IMR-90 (cell line): ENCODE results near the gene GNAO1. TPM values are rescaled to one million over a fixed set of nuclear protein-coding genes. Genes with fewer than 3 reads are reported as not detected.

Experiments used
- ATAC-seq: fragments of 200-7000 bp; cut with Tn5 transposase; 2 replicates; pipeline ENCODE4 v1.9.1; 2020; ENCODE audit warnings: low read depth, mild to moderate bottlenecking, moderate library complexity
- BruUV-seq: library from RNA; stranded (reverse); fragments of 400-500 nt; replicated peaks from 2 replicates; lab custom pipeline; 2021; lab: Mats Ljungman, UMichigan
- CTCF ChIA-PET: fragments of 300-600 bp; formaldehyde crosslinking; extraction: SDS; loops from one replicate; lab custom pipeline; 2021; ENCODE audit warnings: antibody characterized with exemption; lab: Yijun Ruan, JAX
- POLR2A ChIA-PET: fragments of 300-600 bp; sonication (Branson Sonifier 250); formaldehyde crosslinking; loops from one replicate; lab custom pipeline; 2022; ENCODE audit warnings: antibody characterized with exemption; ENCODE audit not compliant: unreplicated experiment; lab: Charles Lee
- DNase-seq: peaks from one replicate; pipeline ENCODE4 v3.0.0; 2013
- H2AFZ ChIP-seq: replicated peaks from 2 replicates; pipeline ENCODE3; 2013; ENCODE audit warnings: low read length, mild to moderate bottlenecking; ENCODE audit not compliant: poor library complexity
- H2AK5ac ChIP-seq: 2 replicates; pipeline ENCODE4 v1.6.1; 2013; ENCODE audit warnings: low read depth, low read length, inconsistent platforms
- H2AK9ac ChIP-seq: replicated peaks from 2 replicates; pipeline ENCODE3; 2013; ENCODE audit warnings: mild to moderate bottlenecking, low read depth, low read length, moderate library complexity; ENCODE audit not compliant: poor library complexity
- H2BK120ac ChIP-seq: 2 replicates; pipeline ENCODE4 v1.6.1; 2013; ENCODE audit warnings: low read depth, low read length, inconsistent platforms
- H2BK15ac ChIP-seq: 3 replicates; pipeline ENCODE4 v1.6.1; 2013; ENCODE audit warnings: low read depth, low read length, inconsistent platforms
- H2BK20ac ChIP-seq: 2 replicates; pipeline ENCODE4 v1.6.1; 2013; ENCODE audit warnings: low read depth, mild to moderate bottlenecking, inconsistent platforms, low read length, moderate library complexity
- H2BK5ac ChIP-seq: 2 replicates; pipeline ENCODE4 v1.6.1; 2013; ENCODE audit warnings: mild to moderate bottlenecking, low read depth, low read length, inconsistent platforms; ENCODE audit not compliant: poor library complexity, severe bottlenecking
- H3K14ac ChIP-seq: replicated peaks from 2 replicates; pipeline ENCODE4 v1.6.1; 2013; ENCODE audit warnings: low read depth, low read length, inconsistent platforms
- H3K18ac ChIP-seq: 2 replicates; pipeline ENCODE4 v1.6.1; 2013; ENCODE audit warnings: low read depth, low read length, control low read depth
- H3K23ac ChIP-seq: 2 replicates; pipeline ENCODE4 v1.6.1; 2013; ENCODE audit warnings: low read depth, low read length, inconsistent platforms
- H3K27ac ChIP-seq: 2 replicates; pipeline ENCODE4 v1.5.1; 2013; ENCODE audit warnings: mild to moderate bottlenecking, control low read depth, low read length; ENCODE audit not compliant: insufficient read depth
- H3K27me3 ChIP-seq: 2 replicates; pipeline ENCODE4 v1.6.1; 2013; ENCODE audit warnings: low read length; ENCODE audit not compliant: control insufficient read depth, insufficient read depth
- H3K36me3 ChIP-seq: 2 replicates; pipeline ENCODE4 v1.6.1; 2013; ENCODE audit warnings: low read length, mixed read lengths; ENCODE audit not compliant: control insufficient read depth, insufficient read depth
- H3K4ac ChIP-seq: 2 replicates; pipeline ENCODE4 v1.6.1; 2013; ENCODE audit warnings: low read depth, low read length, inconsistent platforms
- H3K4me1 ChIP-seq: 2 replicates; pipeline ENCODE4 v1.6.1; 2013; ENCODE audit warnings: low read length, mixed read lengths; ENCODE audit not compliant: control insufficient read depth, insufficient read depth
- H3K4me2 ChIP-seq: 2 replicates; pipeline ENCODE4 v1.6.1; 2013; ENCODE audit warnings: low read depth, mild to moderate bottlenecking, control low read depth, low read length, moderate library complexity
- H3K4me3 ChIP-seq: 2 replicates; pipeline ENCODE4 v1.5.1; 2013; ENCODE audit warnings: low read depth, mild to moderate bottlenecking, control low read depth, low read length, moderate library complexity; ENCODE audit not compliant: insufficient read depth
- H3K56ac ChIP-seq: 2 replicates; pipeline ENCODE4 v1.6.1; 2013; ENCODE audit warnings: low read length, inconsistent platforms; ENCODE audit not compliant: insufficient read depth; ENCODE audit errors: extremely low read depth
- H3K79me1 ChIP-seq, 2 experiments: 2 replicates each; pipeline ENCODE4 v1.6.1; 2013; ENCODE audit warnings: low read length in 2 of 2, inconsistent platforms in 1 of 2, low read depth in 1 of 2
- H3K9ac ChIP-seq: 2 replicates; pipeline ENCODE4 v1.6.1; 2013; ENCODE audit warnings: low read depth, low read length, control low read depth
- H3K9me1 ChIP-seq: 2 replicates; pipeline ENCODE4 v1.6.1; 2013; ENCODE audit warnings: low read length, inconsistent platforms; ENCODE audit not compliant: insufficient read depth
- H3K9me3 ChIP-seq: 2 replicates; pipeline ENCODE4 v1.6.1; 2013; ENCODE audit warnings: low read length; ENCODE audit not compliant: control insufficient read depth, insufficient read depth
- H4K20me1 ChIP-seq: 2 replicates; pipeline ENCODE4 v1.6.1; 2013; ENCODE audit warnings: low read length, inconsistent platforms; ENCODE audit not compliant: insufficient read depth
- H4K5ac ChIP-seq: 2 replicates; pipeline ENCODE4 v1.6.1; 2013; ENCODE audit warnings: mild to moderate bottlenecking, low read depth, low read length, control low read depth
- H4K8ac ChIP-seq, 2 experiments: 2 replicates each; pipeline ENCODE4 v1.6.1; 2013; ENCODE audit warnings: low read depth in 2 of 2, low read length in 2 of 2, control low read depth in 1 of 2, inconsistent platforms in 1 of 2
- H4K91ac ChIP-seq: 2 replicates; pipeline ENCODE4 v1.6.1; 2013; ENCODE audit warnings: low read depth, low read length, inconsistent platforms; ENCODE audit not compliant: insufficient read depth
- BHLHE40 ChIP-seq: fragments of 150-350 bp; IDR thresholded peaks from 2 replicates; pipeline ENCODE4 v1.6.1; 2016; ENCODE audit warnings: mild to moderate bottlenecking, low read depth, low read length
- CEBPB ChIP-seq: IDR thresholded peaks from 2 replicates; pipeline ENCODE4 v1.6.1; 2012; ENCODE audit warnings: low read depth, low read length, improper control_type of control experiment
- CHD1 ChIP-seq: IDR thresholded peaks from 2 replicates; pipeline ENCODE4 v1.6.1; 2012; ENCODE audit warnings: low read depth, low read length, improper control_type of control experiment
- FOS ChIP-seq: fragments of 150-350 bp; IDR thresholded peaks from 2 replicates; pipeline ENCODE4 v1.6.1; 2016; ENCODE audit warnings: low read depth, low read length
- MAFK ChIP-seq: IDR thresholded peaks from 2 replicates; pipeline ENCODE4 v1.6.1; 2012; ENCODE audit warnings: low read depth, low read length, improper control_type of control experiment
- MAZ ChIP-seq: IDR thresholded peaks from 2 replicates; pipeline ENCODE4 v1.6.1; 2012; ENCODE audit warnings: low read depth, mild to moderate bottlenecking, low read length, improper control_type of control experiment, moderate library complexity, borderline replicate concordance
- MXI1 ChIP-seq: IDR thresholded peaks from 2 replicates; pipeline ENCODE4 v1.6.1; 2012; ENCODE audit warnings: low read depth, mild to moderate bottlenecking, low read length, moderate library complexity, borderline replicate concordance
- NFE2L2 ChIP-seq: fragments of 150-350 bp; IDR thresholded peaks from 2 replicates; pipeline ENCODE4 v1.6.1; 2016; ENCODE audit warnings: low read depth, mild to moderate bottlenecking, low read length
- POLR2A ChIP-seq: IDR thresholded peaks from 2 replicates; pipeline ENCODE4 v1.6.1; 2012; ENCODE audit warnings: mild to moderate bottlenecking, low read depth, low read length
- RCOR1 ChIP-seq: IDR thresholded peaks from 2 replicates; pipeline ENCODE4 v1.6.1; 2012; ENCODE audit warnings: mild to moderate bottlenecking, low read length, improper control_type of control experiment; ENCODE audit not compliant: insufficient replicate concordance
- RFX5 ChIP-seq: IDR thresholded peaks from 2 replicates; pipeline ENCODE4 v1.8.0; 2012; ENCODE audit warnings: low read depth, mild to moderate bottlenecking, low read length, moderate library complexity
- SMC3 ChIP-seq: fragments of 150-350 bp; IDR thresholded peaks from 2 replicates; pipeline ENCODE4 v1.6.1; 2016; ENCODE audit warnings: low read depth, mild to moderate bottlenecking, antibody characterized with exemption, low read length, moderate library complexity
- WGBS, 2 experiments: methylation state at CpG; one replicate each; pipeline versions ENCODE4 v1.1.5 to v1.1.7; 2013; ENCODE audit warnings: missing lambda C conversion rate in 2 of 2; ENCODE audit not compliant: insufficient read length in 1 of 2; ENCODE audit errors: extremely low coverage in 2 of 2; 5-methylcytosine and 5-hydroxymethylcytosine counted together
- dilution Hi-C: fragments of 300-500 bp; cut with HindIII; formaldehyde crosslinking; loops from one replicate; pipeline ENCODE4 v1.14.3; 2018; ENCODE audit warnings: low sequenced_read_pairs; ENCODE audit not compliant: unreplicated experiment
- in situ Hi-C: fragments of 300-500 bp; cut with MboI; formaldehyde crosslinking; loops from 3 replicates; pipeline ENCODE4 v1.14.3; 2019; ENCODE audit warnings: low sequenced_read_pairs, inconsistent platforms, mixed read lengths
- intact Hi-C: fragments of 100-400 bp; cut with micrococcal nuclease; formaldehyde crosslinking; loops from 2 replicates; pipeline ENCODE4 v1.10.0; 2022
- polyA plus RNA-seq, 3 experiments: library from polyadenylated mRNA; depleted of rRNA; stranded (reverse); fragments of >200 nt; gene quantifications; 2 replicates each; pipeline ENCODE4 v1.2.3, GENCODE V29; 2012; ENCODE audit warnings: low replicate concordance in 1 of 3
- total RNA-seq: library from RNA; depleted of rRNA; stranded (reverse); fragments of >200 nt; gene quantifications from 2 replicates; pipeline ENCODE4 v1.2.3, GENCODE V29; 2012
- TF ChIP-seq, protein P1 (sequence below): conservative IDR thresholded peaks from 2 replicates; pipeline ENCODE4 v1.5.1; 2012; ENCODE audit warnings: mild to moderate bottlenecking, low read depth, low read length, improper control_type of control experiment
- TF ChIP-seq, protein P2 (sequence below): fragments of 150-350 bp; IDR thresholded peaks from 2 replicates; pipeline ENCODE4 v1.6.1; 2017; ENCODE audit warnings: mild to moderate bottlenecking, antibody characterized with exemption, low read length, low read depth
- TF ChIP-seq, protein P3 (sequence below): fragments of 150-350 bp; IDR thresholded peaks from 2 replicates; pipeline ENCODE4 v1.6.1; 2016; ENCODE audit warnings: low read depth, mild to moderate bottlenecking, low read length, moderate library complexity, borderline replicate concordance

Gene GNAO1
- total and polyA plus RNA-seq, 2 of the 4 experiments (the other 2 are of a cell fraction), result under 0.01 to 0.07 TPM

DNA sequence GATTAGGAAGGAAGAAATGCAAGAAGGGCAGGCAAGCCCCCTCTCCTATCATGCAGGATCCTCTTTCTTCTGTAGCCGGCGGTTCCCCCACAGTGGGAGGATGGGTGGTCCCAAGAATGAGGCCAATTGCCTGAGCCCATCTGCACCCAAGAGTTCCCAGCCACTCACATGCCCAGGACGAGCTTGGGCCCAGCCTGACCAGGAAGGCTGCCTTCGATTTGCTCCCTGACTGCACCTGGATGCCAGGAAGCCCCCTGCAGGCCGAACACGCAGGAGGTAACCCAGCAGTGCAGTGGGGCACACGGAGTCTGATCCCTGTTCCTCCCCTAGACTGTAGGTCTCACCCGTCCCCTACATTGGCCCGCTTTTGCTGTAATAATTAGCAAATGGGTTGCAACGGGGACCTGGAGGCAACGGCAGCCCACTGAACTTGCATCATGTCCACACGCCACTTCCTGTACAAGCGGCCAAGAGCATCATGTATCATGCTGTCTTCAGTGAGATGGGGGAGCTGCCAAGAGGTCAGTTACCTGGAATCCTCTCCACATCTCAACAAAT, 166.6 kb downstream of the GNAO1 start:
- H2AFZ ChIP-seq, result peak overlapping the region; percentile 95
- no peaks in the 10 kb centered on the region for H3K27me3 ChIP-seq
- peak overlapping the region; percentile 89 for H3K4ac ChIP-seq
- ChIA-PET CTCF (no interaction called here), POLR2A (no interaction called here)
- peak overlapping the region; percentile 75 for H2BK120ac ChIP-seq
- peaks cover 0 to 8% of the 10 kb centered on the region in 2 experiments; a peak in 1 of 4 replicates for H3K79me1 ChIP-seq
- intact Hi-C loops (loop anchor here (2.0 to 10.0 kb wide), 2 partner anchors 67 to 247 kb away; partner anchors contain the start of genes AMFR and MT2A), dilution Hi-C loops (no loop called here), in situ Hi-C loops (loop anchor here (25.0 kb wide), 1 partner anchor 871 kb away; the partner anchor contains the start of gene MMP2)
- peak overlapping the region; percentile 76 for H3K4me2 ChIP-seq
- H2AK9ac ChIP-seq, result peak overlapping the region; percentile 92
- peak overlapping the region; percentile 95 for H2AK5ac ChIP-seq
- H4K5ac ChIP-seq, result peak overlapping the region; percentile 91
- peak overlapping the region; percentile 87; the same call in 1 of the 2 replicates for H3K56ac ChIP-seq
- peaks cover 16% of the 10 kb centered on the region for H3K36me3 ChIP-seq
- peak overlapping the region; percentile 86 for H3K14ac ChIP-seq
- peak overlapping the region; percentile 58 for H3K9ac ChIP-seq
- peaks cover 8% of the 10 kb centered on the region for H3K9me1 ChIP-seq
- peak overlapping the region; percentile 84 to 93 for H4K8ac ChIP-seq
- ATAC-seq (no peak), DNase-seq (no peak)
- H2BK15ac ChIP-seq, result peak overlapping the region; percentile 90; the same call in 2 of the 3 replicates
- H3K27ac ChIP-seq, result peak overlapping the region; percentile 78
- peak overlapping the region; percentile 82 for H3K23ac ChIP-seq
- H3K4me1 ChIP-seq, result peaks cover 12% of the 10 kb centered on the region
- BruUV-seq, result no TSS peak
- peak overlapping the region; percentile 87 for H2BK5ac ChIP-seq
- H2BK20ac ChIP-seq, result peak overlapping the region; percentile 60
- peak overlapping the region; percentile 99 for H4K91ac ChIP-seq
- H3K18ac ChIP-seq, result peak overlapping the region; percentile 80
- no peak overlapping the region for H3K4me3 ChIP-seq
- WGBS, 2 experiments, result 80% methylated on average over 1 of the region's 13 CpGs; no CpG with 5 or more reads in 1 of the 2 experiments
- H4K20me1 ChIP-seq, result no peaks in the 10 kb centered on the region
- no peaks in the 10 kb centered on the region for H3K9me3 ChIP-seq
- TF ChIP-seq NFE2L2 (no peak), FOS (no peak), RFX5 (no peak), SMC3 (no peak), RCOR1 (no peak), MXI1 (no peak), MAFK (no peak), POLR2A (no peak), CHD1 (no peak), MAZ (no peak), BHLHE40 (no peak), CEBPB (no peak)
- TF ChIP-seq, protein P1, sequence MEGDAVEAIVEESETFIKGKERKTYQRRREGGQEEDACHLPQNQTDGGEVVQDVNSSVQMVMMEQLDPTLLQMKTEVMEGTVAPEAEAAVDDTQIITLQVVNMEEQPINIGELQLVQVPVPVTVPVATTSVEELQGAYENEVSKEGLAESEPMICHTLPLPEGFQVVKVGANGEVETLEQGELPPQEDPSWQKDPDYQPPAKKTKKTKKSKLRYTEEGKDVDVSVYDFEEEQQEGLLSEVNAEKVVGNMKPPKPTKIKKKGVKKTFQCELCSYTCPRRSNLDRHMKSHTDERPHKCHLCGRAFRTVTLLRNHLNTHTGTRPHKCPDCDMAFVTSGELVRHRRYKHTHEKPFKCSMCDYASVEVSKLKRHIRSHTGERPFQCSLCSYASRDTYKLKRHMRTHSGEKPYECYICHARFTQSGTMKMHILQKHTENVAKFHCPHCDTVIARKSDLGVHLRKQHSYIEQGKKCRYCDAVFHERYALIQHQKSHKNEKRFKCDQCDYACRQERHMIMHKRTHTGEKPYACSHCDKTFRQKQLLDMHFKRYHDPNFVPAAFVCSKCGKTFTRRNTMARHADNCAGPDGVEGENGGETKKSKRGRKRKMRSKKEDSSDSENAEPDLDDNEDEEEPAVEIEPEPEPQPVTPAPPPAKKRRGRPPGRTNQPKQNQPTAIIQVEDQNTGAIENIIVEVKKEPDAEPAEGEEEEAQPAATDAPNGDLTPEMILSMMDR, result no peak
- TF ChIP-seq, protein P2, sequence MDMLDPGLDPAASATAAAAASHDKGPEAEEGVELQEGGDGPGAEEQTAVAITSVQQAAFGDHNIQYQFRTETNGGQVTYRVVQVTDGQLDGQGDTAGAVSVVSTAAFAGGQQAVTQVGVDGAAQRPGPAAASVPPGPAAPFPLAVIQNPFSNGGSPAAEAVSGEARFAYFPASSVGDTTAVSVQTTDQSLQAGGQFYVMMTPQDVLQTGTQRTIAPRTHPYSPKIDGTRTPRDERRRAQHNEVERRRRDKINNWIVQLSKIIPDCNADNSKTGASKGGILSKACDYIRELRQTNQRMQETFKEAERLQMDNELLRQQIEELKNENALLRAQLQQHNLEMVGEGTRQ, result no peak
- TF ChIP-seq, protein P3, sequence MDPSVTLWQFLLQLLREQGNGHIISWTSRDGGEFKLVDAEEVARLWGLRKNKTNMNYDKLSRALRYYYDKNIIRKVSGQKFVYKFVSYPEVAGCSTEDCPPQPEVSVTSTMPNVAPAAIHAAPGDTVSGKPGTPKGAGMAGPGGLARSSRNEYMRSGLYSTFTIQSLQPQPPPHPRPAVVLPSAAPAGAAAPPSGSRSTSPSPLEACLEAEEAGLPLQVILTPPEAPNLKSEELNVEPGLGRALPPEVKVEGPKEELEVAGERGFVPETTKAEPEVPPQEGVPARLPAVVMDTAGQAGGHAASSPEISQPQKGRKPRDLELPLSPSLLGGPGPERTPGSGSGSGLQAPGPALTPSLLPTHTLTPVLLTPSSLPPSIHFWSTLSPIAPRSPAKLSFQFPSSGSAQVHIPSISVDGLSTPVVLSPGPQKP, result no peak
